Liver (tissue), 9 donors: ENCODE results near the gene GATA1. TPM values are rescaled to one million over a fixed set of nuclear protein-coding genes. Genes with fewer than 3 reads are reported as not detected.

Experiments
- DNase-seq: peaks from one replicate; pipeline ENCODE4 v3.0.0-alpha.2; 2017; ENCODE audit warnings: low spot score
- H3K27ac ChIP-seq, 2 donors: one replicate each; pipeline ENCODE4 v1.7.0; 2013; ENCODE audit warnings: inconsistent platforms in 2 of 2, low read length in 2 of 2, control low read depth in 1 of 2, low read depth in 1 of 2, mild to moderate bottlenecking in 1 of 2
- H3K27me3 ChIP-seq, 4 donors: one replicate each; pipeline versions ENCODE4 v1.6.1 to v1.7.0; 2013; ENCODE audit warnings: low read length in 3 of 4, inconsistent platforms in 1 of 4, mild to moderate bottlenecking in 1 of 4, moderate library complexity in 1 of 4; ENCODE audit not compliant: control insufficient read depth in 4 of 4, insufficient read depth in 4 of 4
- H3K36me3 ChIP-seq, 4 donors: one replicate each; pipeline versions ENCODE4 v1.6.1 to v1.7.0; 2013; ENCODE audit warnings: low read length in 3 of 4, mild to moderate bottlenecking in 3 of 4, low read depth in 1 of 4, moderate library complexity in 1 of 4; ENCODE audit not compliant: control insufficient read depth in 4 of 4, insufficient read depth in 3 of 4
- H3K4me1 ChIP-seq, 4 donors: one replicate each; pipeline versions ENCODE4 v1.6.1 to v1.7.0; 2013; ENCODE audit warnings: low read length in 3 of 4, mild to moderate bottlenecking in 3 of 4, moderate library complexity in 1 of 4; ENCODE audit not compliant: control insufficient read depth in 4 of 4, insufficient read depth in 4 of 4
- H3K4me3 ChIP-seq, 3 donors: one replicate each; pipeline versions ENCODE4 v1.6.1 to v1.7.0; 2013; ENCODE audit warnings: low read length in 3 of 3, control low read depth in 1 of 3, low read depth in 1 of 3, mild to moderate bottlenecking in 1 of 3
- H3K9ac ChIP-seq, 2 donors: one replicate each; pipeline ENCODE4 v1.7.0; 2013; ENCODE audit warnings: low read length in 2 of 2, mild to moderate bottlenecking in 2 of 2, moderate library complexity in 2 of 2, control low read depth in 1 of 2, low read depth in 1 of 2
- H3K9me3 ChIP-seq, 4 donors: one replicate each; pipeline versions ENCODE4 v1.6.1 to v1.7.0; 2013; ENCODE audit warnings: low read length in 3 of 4; ENCODE audit not compliant: control insufficient read depth in 4 of 4
- FOXA1 ChIP-seq: IDR thresholded peaks from 2 replicates; pipeline ENCODE4 v1.6.1; 2016; ENCODE audit warnings: antibody characterized with exemption
- FOXA2 ChIP-seq: IDR thresholded peaks from 2 replicates; pipeline ENCODE4 v1.6.1; 2016; ENCODE audit warnings: antibody characterized with exemption
- GABPA ChIP-seq, 2 donors: IDR thresholded peaks in 1 of 2; conservative IDR thresholded peaks in 1 of 2; 2 replicates each; pipeline ENCODE4 v1.6.1; 2016; ENCODE audit warnings: antibody characterized with exemption in 2 of 2, mild to moderate bottlenecking in 1 of 2, moderate library complexity in 1 of 2
- HNF4G ChIP-seq: IDR thresholded peaks from 2 replicates; pipeline ENCODE4 v1.6.1; 2016; ENCODE audit warnings: antibody characterized with exemption
- NR2F2 ChIP-seq: IDR thresholded peaks from 2 replicates; pipeline ENCODE4 v1.6.1; 2016; ENCODE audit warnings: antibody characterized with exemption
- RAD21 ChIP-seq, 2 donors: IDR thresholded peaks; 2 replicates each; pipeline ENCODE4 v1.6.1; 2016; ENCODE audit warnings: antibody characterized with exemption in 2 of 2, mild to moderate bottlenecking in 2 of 2
- SP1 ChIP-seq: IDR thresholded peaks from 2 replicates; pipeline ENCODE4 v1.6.1; 2018; ENCODE audit warnings: antibody characterized with exemption, mild to moderate bottlenecking
- YY1 ChIP-seq: IDR thresholded peaks from 2 replicates; pipeline ENCODE4 v1.6.1; 2016; ENCODE audit warnings: antibody characterized with exemption, mild to moderate bottlenecking
- WGBS: extraction: QIAGEN DNeasy Blood & Tissue Kit; methylation state at CpG from one replicate; pipeline ENCODE4 v1.1.7; 2013; 5-methylcytosine and 5-hydroxymethylcytosine counted together
- polyA plus RNA-seq, 2 donors: library from polyadenylated mRNA; stranded (reverse) in 1 of 2; unstranded in 1 of 2; fragments of 200-250 nt in 1 of 2; fragments of >200 nt in 1 of 2; fragmentation: Nextera tagmentation in 1 of 2; extraction: Ambion mirVana in 1 of 2; gene quantifications; one replicate each; pipeline versions ENCODE4 v1.2.1 to v1.2.3, GENCODE V29; 2013 to 2015
- total RNA-seq, 2 donors: library from RNA; depleted of rRNA; stranded (reverse); fragments of >200 nt; gene quantifications; one replicate each; pipeline ENCODE4 v1.2.3, GENCODE V29; 2014
- TF ChIP-seq, protein P1 (sequence below): IDR thresholded peaks from 2 replicates; pipeline ENCODE4 v1.6.1; 2016; ENCODE audit warnings: antibody characterized with exemption, mild to moderate bottlenecking
- TF ChIP-seq, protein P2 (sequence below): fragments of 150-350 bp; IDR thresholded peaks from 2 replicates; pipeline ENCODE4 v1.5.1; 2017; ENCODE audit warnings: improper control_type of control experiment, low read depth, low read length; ENCODE audit not compliant: missing input control
- TF ChIP-seq, protein P3 (sequence below): IDR thresholded peaks from 2 replicates; pipeline ENCODE4 v1.6.1; 2016; ENCODE audit warnings: antibody characterized with exemption
- TF ChIP-seq, protein P4 (sequence below): IDR thresholded peaks from 2 replicates; pipeline ENCODE4 v1.6.1; 2016; ENCODE audit warnings: antibody characterized with exemption
- TF ChIP-seq, protein P5 (sequence below): IDR thresholded peaks from 2 replicates; pipeline ENCODE4 v1.6.1; 2016; ENCODE audit warnings: antibody characterized with exemption
- donor health status: healthy.
- donor health status: healthy.
- donor health status: healthy.
- donor health status: healthy.
- donor health status: healthy.

Gene GATA1
- total and polyA plus RNA-seq, 4 donors: 0.05 to 39.9 TPM; not detected in 2

DNA sequence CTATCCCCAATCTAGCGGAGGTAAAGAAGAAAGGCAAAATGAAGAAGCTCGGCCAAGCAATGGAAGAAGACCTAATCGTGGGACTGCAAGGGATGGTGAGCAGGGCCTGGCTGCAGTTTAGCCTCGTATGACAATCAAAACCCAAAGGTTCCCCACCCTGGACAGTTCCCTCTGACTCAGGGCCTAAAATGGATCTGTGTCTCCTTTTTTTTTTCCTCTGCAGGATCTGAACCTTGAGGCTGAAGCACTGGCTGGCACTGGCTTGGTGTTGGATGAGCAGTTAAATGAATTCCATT, 16.5 kb downstream of the GATA1 start:
- Histone ChIP-seq H3K27me3 (no peaks in the 10 kb centered on the region), H3K36me3 (peaks cover 0 to 9% (median 4%) of the 10 kb centered on the region in 4 donors), H3K4me1 (peaks cover 2 to 14% (median 5%) of the 10 kb centered on the region in 4 donors), H3K27ac (peak overlapping the region; percentile 95 to 96), H3K9ac (peak overlapping the region in 1 of 2 donors; percentile 96), H3K9me3 (no peaks in the 10 kb centered on the region), H3K4me3 (peak overlapping the region; percentile 15 to 74 (median 62))
- DNase-seq: no peak
- WGBS: 22% methylated on average over 4 of the region's 4 CpGs
- TF ChIP-seq YY1: no peak
- TF ChIP-seq, protein P1, sequence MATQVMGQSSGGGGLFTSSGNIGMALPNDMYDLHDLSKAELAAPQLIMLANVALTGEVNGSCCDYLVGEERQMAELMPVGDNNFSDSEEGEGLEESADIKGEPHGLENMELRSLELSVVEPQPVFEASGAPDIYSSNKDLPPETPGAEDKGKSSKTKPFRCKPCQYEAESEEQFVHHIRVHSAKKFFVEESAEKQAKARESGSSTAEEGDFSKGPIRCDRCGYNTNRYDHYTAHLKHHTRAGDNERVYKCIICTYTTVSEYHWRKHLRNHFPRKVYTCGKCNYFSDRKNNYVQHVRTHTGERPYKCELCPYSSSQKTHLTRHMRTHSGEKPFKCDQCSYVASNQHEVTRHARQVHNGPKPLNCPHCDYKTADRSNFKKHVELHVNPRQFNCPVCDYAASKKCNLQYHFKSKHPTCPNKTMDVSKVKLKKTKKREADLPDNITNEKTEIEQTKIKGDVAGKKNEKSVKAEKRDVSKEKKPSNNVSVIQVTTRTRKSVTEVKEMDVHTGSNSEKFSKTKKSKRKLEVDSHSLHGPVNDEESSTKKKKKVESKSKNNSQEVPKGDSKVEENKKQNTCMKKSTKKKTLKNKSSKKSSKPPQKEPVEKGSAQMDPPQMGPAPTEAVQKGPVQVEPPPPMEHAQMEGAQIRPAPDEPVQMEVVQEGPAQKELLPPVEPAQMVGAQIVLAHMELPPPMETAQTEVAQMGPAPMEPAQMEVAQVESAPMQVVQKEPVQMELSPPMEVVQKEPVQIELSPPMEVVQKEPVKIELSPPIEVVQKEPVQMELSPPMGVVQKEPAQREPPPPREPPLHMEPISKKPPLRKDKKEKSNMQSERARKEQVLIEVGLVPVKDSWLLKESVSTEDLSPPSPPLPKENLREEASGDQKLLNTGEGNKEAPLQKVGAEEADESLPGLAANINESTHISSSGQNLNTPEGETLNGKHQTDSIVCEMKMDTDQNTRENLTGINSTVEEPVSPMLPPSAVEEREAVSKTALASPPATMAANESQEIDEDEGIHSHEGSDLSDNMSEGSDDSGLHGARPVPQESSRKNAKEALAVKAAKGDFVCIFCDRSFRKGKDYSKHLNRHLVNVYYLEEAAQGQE: peak; percentile 6

DNA sequence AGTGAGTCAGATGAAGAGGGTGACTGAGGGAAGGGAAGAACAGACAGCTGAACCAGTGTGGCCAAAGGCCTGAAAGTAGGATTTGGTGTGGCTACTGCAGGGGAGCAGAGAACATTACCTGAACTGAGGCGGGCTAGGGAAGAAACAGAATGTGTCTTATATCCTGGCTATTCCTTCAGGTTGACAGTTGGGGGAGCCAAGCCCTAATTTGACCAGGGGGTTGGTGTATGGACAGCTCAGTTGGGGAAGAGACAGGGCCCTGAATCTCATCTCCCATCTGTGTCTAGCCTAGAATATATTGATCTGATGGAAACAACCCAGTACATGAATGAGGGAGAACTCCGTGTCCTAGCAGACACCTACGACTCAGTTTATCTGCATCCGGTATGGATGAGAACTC, 19.7 kb downstream of the GATA1 start:
- TF ChIP-seq RAD21 (IDR thresholded peaks at IDR 0.05): no peak
- TF ChIP-seq HNF4G: no peak
- TF ChIP-seq, protein P2, sequence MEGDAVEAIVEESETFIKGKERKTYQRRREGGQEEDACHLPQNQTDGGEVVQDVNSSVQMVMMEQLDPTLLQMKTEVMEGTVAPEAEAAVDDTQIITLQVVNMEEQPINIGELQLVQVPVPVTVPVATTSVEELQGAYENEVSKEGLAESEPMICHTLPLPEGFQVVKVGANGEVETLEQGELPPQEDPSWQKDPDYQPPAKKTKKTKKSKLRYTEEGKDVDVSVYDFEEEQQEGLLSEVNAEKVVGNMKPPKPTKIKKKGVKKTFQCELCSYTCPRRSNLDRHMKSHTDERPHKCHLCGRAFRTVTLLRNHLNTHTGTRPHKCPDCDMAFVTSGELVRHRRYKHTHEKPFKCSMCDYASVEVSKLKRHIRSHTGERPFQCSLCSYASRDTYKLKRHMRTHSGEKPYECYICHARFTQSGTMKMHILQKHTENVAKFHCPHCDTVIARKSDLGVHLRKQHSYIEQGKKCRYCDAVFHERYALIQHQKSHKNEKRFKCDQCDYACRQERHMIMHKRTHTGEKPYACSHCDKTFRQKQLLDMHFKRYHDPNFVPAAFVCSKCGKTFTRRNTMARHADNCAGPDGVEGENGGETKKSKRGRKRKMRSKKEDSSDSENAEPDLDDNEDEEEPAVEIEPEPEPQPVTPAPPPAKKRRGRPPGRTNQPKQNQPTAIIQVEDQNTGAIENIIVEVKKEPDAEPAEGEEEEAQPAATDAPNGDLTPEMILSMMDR: no peak
- TF ChIP-seq, protein P3, sequence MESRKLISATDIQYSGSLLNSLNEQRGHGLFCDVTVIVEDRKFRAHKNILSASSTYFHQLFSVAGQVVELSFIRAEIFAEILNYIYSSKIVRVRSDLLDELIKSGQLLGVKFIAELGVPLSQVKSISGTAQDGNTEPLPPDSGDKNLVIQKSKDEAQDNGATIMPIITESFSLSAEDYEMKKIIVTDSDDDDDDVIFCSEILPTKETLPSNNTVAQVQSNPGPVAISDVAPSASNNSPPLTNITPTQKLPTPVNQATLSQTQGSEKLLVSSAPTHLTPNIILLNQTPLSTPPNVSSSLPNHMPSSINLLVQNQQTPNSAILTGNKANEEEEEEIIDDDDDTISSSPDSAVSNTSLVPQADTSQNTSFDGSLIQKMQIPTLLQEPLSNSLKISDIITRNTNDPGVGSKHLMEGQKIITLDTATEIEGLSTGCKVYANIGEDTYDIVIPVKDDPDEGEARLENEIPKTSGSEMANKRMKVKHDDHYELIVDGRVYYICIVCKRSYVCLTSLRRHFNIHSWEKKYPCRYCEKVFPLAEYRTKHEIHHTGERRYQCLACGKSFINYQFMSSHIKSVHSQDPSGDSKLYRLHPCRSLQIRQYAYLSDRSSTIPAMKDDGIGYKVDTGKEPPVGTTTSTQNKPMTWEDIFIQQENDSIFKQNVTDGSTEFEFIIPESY: no peak
- TF ChIP-seq GABPA (IDR thresholded peaks at IDR 0.05 in 1 of 2, conservative IDR thresholded peaks at IDR 0.05 in 1 of 2): no peak
- TF ChIP-seq NR2F2: no peak
- Histone ChIP-seq H3K9me3 (no peaks in the 10 kb centered on the region), H3K4me3 (no peak overlapping the region), H3K27ac (no peak overlapping the region), H3K36me3 (peaks cover 2 to 9% (median 5%) of the 10 kb centered on the region in 4 donors), H3K27me3 (no peaks in the 10 kb centered on the region), H3K4me1 (peaks cover 0 to 9% (median 3%) of the 10 kb centered on the region in 4 donors), H3K9ac (no peak overlapping the region)
- DNase-seq: no peak
- WGBS: 85% methylated on average over 4 of the region's 4 CpGs

DNA sequence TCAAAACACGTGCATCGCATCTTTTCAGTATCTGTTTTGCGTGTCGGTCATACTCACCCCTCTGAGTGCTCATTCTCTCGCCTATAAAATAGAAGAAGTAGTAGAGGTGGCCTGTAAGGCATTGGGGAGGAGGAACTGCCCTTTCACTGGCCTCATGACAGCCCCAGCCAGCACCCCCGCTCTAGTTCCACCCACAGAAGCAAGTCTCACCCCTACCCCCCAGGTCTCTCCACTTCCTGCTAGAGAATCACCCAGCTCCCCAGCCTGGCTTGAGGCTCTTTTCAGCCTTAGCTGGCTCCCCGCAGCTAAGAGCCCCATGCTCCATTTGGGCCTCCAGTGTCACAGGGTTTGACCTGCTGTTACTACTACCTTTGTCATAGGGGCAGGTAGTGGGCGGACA, 27.3 kb downstream of the GATA1 start:
- 91% methylated on average over 8 of the region's 8 CpGs for WGBS
- H3K4me3 ChIP-seq: no peak overlapping the region
- no peak overlapping the region for H3K9ac ChIP-seq
- H3K27me3 ChIP-seq: no peaks in the 10 kb centered on the region
- DNase-seq: no peak
- H3K27ac ChIP-seq: no peak overlapping the region
- no peaks in the 10 kb centered on the region for H3K9me3 ChIP-seq
- H3K36me3 ChIP-seq: peaks cover 8 to 47% (median 13%) of the 10 kb centered on the region in 4 donors
- H3K4me1 ChIP-seq: peaks cover 0 to 5% (median 0%) of the 10 kb centered on the region in 4 donors
- TF ChIP-seq FOXA2: no peak
- no peak for TF ChIP-seq FOXA1
- TF ChIP-seq GABPA (IDR thresholded peaks at IDR 0.05 in 1 of 2, conservative IDR thresholded peaks at IDR 0.05 in 1 of 2): no peak
- no peak for TF ChIP-seq YY1
- no peak for TF ChIP-seq SP1
- TF ChIP-seq, protein P4, sequence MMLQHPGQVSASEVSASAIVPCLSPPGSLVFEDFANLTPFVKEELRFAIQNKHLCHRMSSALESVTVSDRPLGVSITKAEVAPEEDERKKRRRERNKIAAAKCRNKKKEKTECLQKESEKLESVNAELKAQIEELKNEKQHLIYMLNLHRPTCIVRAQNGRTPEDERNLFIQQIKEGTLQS: no peak
- TF ChIP-seq, protein P5, sequence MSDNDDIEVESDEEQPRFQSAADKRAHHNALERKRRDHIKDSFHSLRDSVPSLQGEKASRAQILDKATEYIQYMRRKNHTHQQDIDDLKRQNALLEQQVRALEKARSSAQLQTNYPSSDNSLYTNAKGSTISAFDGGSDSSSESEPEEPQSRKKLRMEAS: no peak
- TF ChIP-seq, protein P2: no peak
- no peak for TF ChIP-seq HNF4G
- TF ChIP-seq, protein P1: no peak
